ENCODE measurements around the gene USP5. TPM values are rescaled to one million over a fixed set of nuclear protein-coding genes. Genes with fewer than 3 reads are reported as not detected.
A peak's percentile ranks its signal among the peaks of the same experiment; 100 is the strongest.
"Not testable (repeated sequence)": the region's sequence is repeated elsewhere in the genome, so short reads cannot be mapped to it uniquely, and the experiment has no call there.

USP5 gene
- polyA plus RNA-seq, 3 donors = 28.0 to 32.4 (median 29.9) TPM

DNA sequence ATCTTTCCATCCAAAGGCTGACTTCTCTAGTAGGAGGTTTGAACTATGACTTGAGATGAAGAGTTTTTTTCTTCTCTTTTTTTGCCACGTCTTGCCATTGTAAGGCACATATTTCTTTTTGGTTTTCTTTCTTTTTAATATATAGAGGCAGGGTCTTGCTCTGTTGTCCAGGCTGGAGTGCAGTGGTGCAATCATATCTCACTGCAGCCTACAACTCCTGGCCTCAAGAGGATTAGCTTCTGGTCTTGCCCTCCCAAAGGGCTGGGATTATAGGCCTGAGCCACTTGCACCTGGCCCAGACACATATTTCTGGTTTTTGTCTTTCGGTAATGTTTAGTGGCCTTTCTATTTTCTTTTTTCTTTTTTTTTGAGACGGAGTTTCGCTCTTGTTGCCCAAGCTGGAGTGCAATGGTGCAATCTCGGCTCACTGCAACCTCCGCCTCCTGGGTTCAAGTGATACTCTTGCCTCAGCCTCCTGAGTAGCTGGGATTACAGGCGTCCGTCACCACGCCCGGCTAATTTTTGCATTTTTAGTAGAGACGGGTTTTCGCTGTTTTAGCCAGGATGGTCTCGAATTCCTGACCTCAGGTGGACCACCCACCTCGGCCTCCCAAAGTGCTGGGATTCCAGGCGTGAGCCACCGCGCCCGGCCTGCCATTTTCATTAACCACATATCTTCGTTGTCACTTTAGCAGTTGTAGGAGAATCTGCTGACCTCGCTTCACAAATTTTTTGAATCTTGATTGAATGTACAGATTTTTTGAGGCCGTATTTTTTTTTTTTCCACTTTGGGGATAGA lies 38.0 kb downstream of the USP5 start:
- not testable (repeated sequence) for H3K9me3 Mint-ChIP-seq; H4K20me1 ChIP-seq (ENCODE audit: insufficient read depth, low read length); H3K79me2 ChIP-seq (ENCODE audit: insufficient read depth, low read length); H3K9ac ChIP-seq (ENCODE audit: insufficient read depth, low read length, poor library complexity, severe bottlenecking); H3K36me3 Mint-ChIP-seq; H2AFZ ChIP-seq (ENCODE audit: insufficient read depth, low read depth, low read length, poor library complexity, severe bottlenecking); H3K27me3 ChIP-seq (ENCODE audit: control insufficient read depth in 2 of 2, insufficient read depth in 2 of 2, low read length in 2 of 2); H3K27me3 Mint-ChIP-seq (ENCODE audit: low read depth in 3 of 3); H3K9me3 ChIP-seq (replicated peaks in 1 of 2; ENCODE audit: control insufficient read depth in 1 of 2, insufficient read depth in 1 of 2, low read length in 2 of 2); H3K36me3 ChIP-seq (replicated peaks in 1 of 2; ENCODE audit: control insufficient read depth in 1 of 2, insufficient read depth in 2 of 2, low read length in 2 of 2); DNase-seq
- intact Hi-C loops (cut with micrococcal nuclease) = loop anchor here in 1 of 2 donors (2.0 kb wide), 1 partner anchor 17 kb away; the partner anchor contains the start of gene SPSB2
- Mint-ChIP-seq H3K4me3 (peak overlapping the region; percentile 72 to 86), H3K27ac (peak overlapping the region; percentile 85 to 96 (median 94)), H3K4me1 (peaks cover 55% of the 10 kb centered on the region)
- Histone ChIP-seq H3K4me3 (replicated peaks in 1 of 3; ENCODE audit: low read depth in 2 of 3, low read length in 3 of 3) (peak overlapping the region in 1 of 3 experiments; percentile 72), H3K4me2 (replicated peaks; ENCODE audit: extremely low read depth, low read length, poor library complexity, severe bottlenecking) (peak overlapping the region; percentile 82), H3K4me1 (ENCODE audit: control insufficient read depth in 1 of 2, insufficient read depth in 2 of 2, low read length in 2 of 2) (peaks cover 52 to 63% of the 10 kb centered on the region in 2 donors), H3K27ac (ENCODE audit: low read depth in 1 of 2, low read length in 2 of 2) (peak overlapping the region in 1 of 2 donors; percentile 54)
- 47% methylated on average over 2 of the region's 21 CpGs for WGBS (ENCODE audit: insufficient coverage)

DNA sequence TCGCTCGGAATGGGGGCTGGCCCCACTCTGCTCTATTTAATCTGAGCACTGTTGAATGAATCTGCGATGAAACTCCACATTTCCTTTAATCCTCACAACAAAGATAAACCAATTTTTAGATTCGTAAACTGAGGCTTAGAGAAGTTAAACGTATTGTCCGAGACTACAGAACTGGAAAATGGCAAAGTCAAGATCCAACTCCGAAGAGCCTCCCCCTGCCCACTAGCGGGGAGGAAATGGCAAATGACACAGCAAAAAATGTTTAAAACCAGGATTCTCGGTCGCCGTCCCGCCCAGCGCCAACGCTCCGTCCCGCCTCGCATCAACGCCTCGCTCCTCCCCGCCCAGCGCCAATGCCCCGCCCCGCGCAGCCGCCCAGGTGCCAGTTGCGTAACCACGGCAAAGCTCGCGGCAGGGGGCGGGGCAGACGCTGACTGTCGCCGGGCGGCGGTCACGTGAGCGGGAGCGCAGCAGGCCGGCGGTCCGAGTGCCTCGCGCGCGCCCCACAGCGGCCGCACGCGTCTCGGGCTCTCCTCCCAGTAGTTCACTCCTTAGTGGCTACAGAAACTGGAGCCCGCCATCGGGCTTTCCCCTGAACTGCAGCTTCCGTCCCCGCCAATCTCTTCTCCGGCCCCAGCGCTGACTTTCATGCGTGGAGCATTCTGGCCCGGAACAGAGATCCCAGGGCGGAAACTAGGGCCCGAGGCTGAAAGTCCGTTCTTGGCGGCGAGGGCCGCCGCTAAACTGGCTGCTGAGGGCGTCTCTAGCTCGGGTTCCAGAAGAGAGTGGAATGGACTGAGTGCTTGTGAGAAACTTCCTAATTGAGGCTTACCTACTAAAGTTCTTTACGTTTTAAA lies 39.1 kb downstream of the USP5 start:
- peaks cover 4% of the 10 kb centered on the region for H3K79me2 ChIP-seq (ENCODE audit: insufficient read depth, low read length)
- H3K4me1 ChIP-seq (ENCODE audit: control insufficient read depth in 1 of 2, insufficient read depth in 2 of 2, low read length in 2 of 2) = peaks cover 50 to 59% of the 10 kb centered on the region in 2 donors
- peak; percentile 97 to 98 (median 97) for DNase-seq
- peaks cover 0 to 1% (median 0%) of the 10 kb centered on the region in 3 donors for H3K27me3 Mint-ChIP-seq (ENCODE audit: low read depth in 3 of 3)
- H3K27me3 ChIP-seq (ENCODE audit: control insufficient read depth in 2 of 2, insufficient read depth in 2 of 2, low read length in 2 of 2) = no peaks in the 10 kb centered on the region
- peaks cover 52% of the 10 kb centered on the region for H3K4me1 Mint-ChIP-seq
- peaks cover 0 to 1% of the 10 kb centered on the region in 2 donors for H3K36me3 Mint-ChIP-seq
- peak overlapping the region; percentile 82 for H3K4me2 ChIP-seq (replicated peaks; ENCODE audit: extremely low read depth, low read length, poor library complexity, severe bottlenecking)
- intact Hi-C loops (cut with micrococcal nuclease) = loop anchor here (1.0 to 2.0 kb wide), 2 partner anchors 18 kb away; partner anchors contain the start of gene SPSB2 (in 2 of the 2)
- H3K9me3 ChIP-seq (replicated peaks in 1 of 2; ENCODE audit: control insufficient read depth in 1 of 2, insufficient read depth in 1 of 2, low read length in 2 of 2) = no peaks in the 10 kb centered on the region
- H3K9me3 Mint-ChIP-seq = peaks cover 0 to 2% (median 0%) of the 10 kb centered on the region in 7 donors
- H2AFZ ChIP-seq (ENCODE audit: insufficient read depth, low read depth, low read length, poor library complexity, severe bottlenecking) = peak overlapping the region; percentile 87
- peak overlapping the region; percentile 69 for H3K9ac ChIP-seq (ENCODE audit: insufficient read depth, low read length, poor library complexity, severe bottlenecking)
- peak overlapping the region; percentile 40 to 72 (median 59) for H3K4me3 ChIP-seq (replicated peaks in 1 of 3; ENCODE audit: low read depth in 2 of 3, low read length in 3 of 3)
- TF ChIP-seq, protein P1, sequence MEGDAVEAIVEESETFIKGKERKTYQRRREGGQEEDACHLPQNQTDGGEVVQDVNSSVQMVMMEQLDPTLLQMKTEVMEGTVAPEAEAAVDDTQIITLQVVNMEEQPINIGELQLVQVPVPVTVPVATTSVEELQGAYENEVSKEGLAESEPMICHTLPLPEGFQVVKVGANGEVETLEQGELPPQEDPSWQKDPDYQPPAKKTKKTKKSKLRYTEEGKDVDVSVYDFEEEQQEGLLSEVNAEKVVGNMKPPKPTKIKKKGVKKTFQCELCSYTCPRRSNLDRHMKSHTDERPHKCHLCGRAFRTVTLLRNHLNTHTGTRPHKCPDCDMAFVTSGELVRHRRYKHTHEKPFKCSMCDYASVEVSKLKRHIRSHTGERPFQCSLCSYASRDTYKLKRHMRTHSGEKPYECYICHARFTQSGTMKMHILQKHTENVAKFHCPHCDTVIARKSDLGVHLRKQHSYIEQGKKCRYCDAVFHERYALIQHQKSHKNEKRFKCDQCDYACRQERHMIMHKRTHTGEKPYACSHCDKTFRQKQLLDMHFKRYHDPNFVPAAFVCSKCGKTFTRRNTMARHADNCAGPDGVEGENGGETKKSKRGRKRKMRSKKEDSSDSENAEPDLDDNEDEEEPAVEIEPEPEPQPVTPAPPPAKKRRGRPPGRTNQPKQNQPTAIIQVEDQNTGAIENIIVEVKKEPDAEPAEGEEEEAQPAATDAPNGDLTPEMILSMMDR (IDR thresholded peaks at IDR 0.05) = peak; percentile 82
- peak overlapping the region; percentile 85 to 96 (median 94) for H3K27ac Mint-ChIP-seq
- H3K27ac ChIP-seq (ENCODE audit: low read depth in 1 of 2, low read length in 2 of 2) = peak overlapping the region; percentile 86 to 88
- H4K20me1 ChIP-seq (ENCODE audit: insufficient read depth, low read length) = no peaks in the 10 kb centered on the region
- 2% methylated on average over 58 of the region's 68 CpGs for WGBS (ENCODE audit: insufficient coverage)
- H3K36me3 ChIP-seq (replicated peaks in 1 of 2; ENCODE audit: control insufficient read depth in 1 of 2, insufficient read depth in 2 of 2, low read length in 2 of 2) = no peaks in the 10 kb centered on the region
- H3K4me3 Mint-ChIP-seq = peak overlapping the region; percentile 75 to 86

Measured in CD14-positive monocyte (primary cell).